Superior temporal gyrus (tissue), 1 donor: ENCODE results near the gene KIF13A.
"Not testable (repeated sequence)": the region's sequence is repeated elsewhere in the genome, so short reads cannot be mapped to it uniquely, and the experiment has no call there.

Source experiments
- DNase-seq: peaks from one replicate; pipeline ENCODE4 v3.0.0-alpha.2; 2016; ENCODE audit errors: extremely low spot score

KIF13A gene

GRCh38 chr6:17900011-17900410 is 87.4 kb downstream of the KIF13A start:
- DNase-seq: no peak

GRCh38 chr6:17899491-17899890 is 87.9 kb downstream of the KIF13A start:
- no peak for DNase-seq

GRCh38 chr6:17897681-17898080 is 89.8 kb downstream of the KIF13A start:
- no peak for DNase-seq

- no peak for DNase-seq
Measured at GRCh38 chr6:17894905-17895304, 92.5 kb downstream of the KIF13A start.

- no peak for DNase-seq
Measured at GRCh38 chr6:17894191-17894590, 93.2 kb downstream of the KIF13A start.

GRCh38 chr6:17892097-17892686 is 95.2 kb downstream of the KIF13A start:
- DNase-seq: no peak

GRCh38 chr6:17890309-17890708 is 97.1 kb downstream of the KIF13A start:
- DNase-seq: no peak

- not testable (repeated sequence) for DNase-seq
Measured at GRCh38 chr6:17889777-17890176, 97.7 kb downstream of the KIF13A start.

- no peak for DNase-seq
Measured at GRCh38 chr6:17886891-17887290, 100.5 kb downstream of the KIF13A start.

GRCh38 chr6:17885889-17886576 is 101.4 kb downstream of the KIF13A start:
- peak; percentile 12 for DNase-seq

- peak; percentile 69 for DNase-seq
Measured at GRCh38 chr6:17884498-17885478, 102.6 kb downstream of the KIF13A start.

GRCh38 chr6:17883665-17884497 is 103.6 kb downstream of the KIF13A start:
- no peak for DNase-seq

GRCh38 chr6:17881085-17881858 is 106.2 kb downstream of the KIF13A start:
- no peak for DNase-seq

GRCh38 chr6:17879184-17879583 is 108.3 kb downstream of the KIF13A start:
- no peak for DNase-seq

GRCh38 chr6:17878734-17879133 is 108.7 kb downstream of the KIF13A start:
- DNase-seq: no peak

GRCh38 chr6:17877895-17878440 is 109.5 kb downstream of the KIF13A start:
- DNase-seq: no peak

GRCh38 chr6:17877196-17877894 is 110.1 kb downstream of the KIF13A start:
- DNase-seq: no peak

- DNase-seq: no peak
Measured at GRCh38 chr6:17874753-17875152, 112.7 kb downstream of the KIF13A start.

GRCh38 chr6:17872908-17873307 is 114.5 kb downstream of the KIF13A start:
- no peak for DNase-seq

GRCh38 chr6:17871836-17872235 is 115.6 kb downstream of the KIF13A start:
- DNase-seq: no peak
